GM12878 (cell line): Measurements from ENCODE around the gene ERCC3. TPM values are rescaled to one million over a fixed set of nuclear protein-coding genes. Genes with fewer than 3 reads are reported as not detected.
A peak's percentile ranks its signal among the peaks of the same experiment; 100 is the strongest.

ENCODE experiments used
- BRCA1 ChIP-seq: IDR thresholded peaks from 2 replicates; pipeline ENCODE4 v1.6.1; 2011; ENCODE audit warnings: low read depth, low read length, improper control_type of control experiment
- HCFC1 ChIP-seq: fragments of 150-350 bp; IDR thresholded peaks from 2 replicates; pipeline ENCODE4 v1.6.1; 2014; ENCODE audit warnings: low read length
- HDGF ChIP-seq: fragments of 450-650 bp; IDR thresholded peaks from 2 replicates; pipeline ENCODE4 v1.6.1; 2016; ENCODE audit warnings: antibody characterized with exemption
- IKZF2 ChIP-seq, 2 experiments: fragments of 450-650 bp; IDR thresholded peaks; 2 replicates each; pipeline ENCODE4 v1.6.1; 2017; ENCODE audit warnings: mild to moderate bottlenecking in 2 of 2, moderate library complexity in 2 of 2
- KAT2A ChIP-seq: conservative IDR thresholded peaks from 2 replicates; pipeline ENCODE4 v1.6.1; 2011; ENCODE audit warnings: low read depth, low read length; ENCODE audit not compliant: control insufficient read depth
- KDM1A ChIP-seq: fragments of 200-600 bp; sonication (generic); IDR thresholded peaks from 2 replicates; pipeline ENCODE4 v1.6.1; 2016; ENCODE audit warnings: borderline replicate concordance
- MTA3 ChIP-seq: IDR thresholded peaks from 2 replicates; pipeline ENCODE4 v1.6.1; 2012; ENCODE audit warnings: low read length, inconsistent platforms, borderline replicate concordance
- NR2C1 ChIP-seq: fragments of 450-650 bp; IDR thresholded peaks from 2 replicates; pipeline ENCODE4 v1.6.1; 2017; ENCODE audit warnings: antibody characterized with exemption, mild to moderate bottlenecking, moderate library complexity
- RB1 ChIP-seq: fragments of 450-650 bp; formaldehyde crosslinking; IDR thresholded peaks from 2 replicates; pipeline ENCODE4 v1.6.1; 2017; ENCODE audit warnings: mild to moderate bottlenecking, borderline replicate concordance
- RUNX3 ChIP-seq: IDR thresholded peaks from 2 replicates; pipeline ENCODE4 v1.6.1; 2012; ENCODE audit warnings: low read length, inconsistent platforms
- STAT1 ChIP-seq: fragments of 450-650 bp; conservative IDR thresholded peaks from 2 replicates; pipeline ENCODE4 v1.6.1; 2014; ENCODE audit warnings: antibody characterized with exemption, mild to moderate bottlenecking
- TCF12 ChIP-seq: IDR thresholded peaks from 2 replicates; pipeline ENCODE4 v1.6.1; 2011; ENCODE audit warnings: low read depth, mild to moderate bottlenecking, low read length
- TCF3 ChIP-seq: IDR thresholded peaks from 2 replicates; pipeline ENCODE4 v1.6.1; 2012; ENCODE audit warnings: low read depth, mild to moderate bottlenecking, low read length, borderline replicate concordance; ENCODE audit not compliant: insufficient read depth
- ZNF622 ChIP-seq: fragments of 450-650 bp; IDR thresholded peaks from 2 replicates; pipeline ENCODE4 v1.6.1; 2017; ENCODE audit warnings: mild to moderate bottlenecking, inconsistent platforms
- ZSCAN29 ChIP-seq: fragments of 450-650 bp; IDR thresholded peaks from 2 replicates; pipeline ENCODE4 v1.6.1; 2017; ENCODE audit warnings: mild to moderate bottlenecking, moderate library complexity
- ZZZ3 ChIP-seq: IDR thresholded peaks from 2 replicates; pipeline ENCODE4 v1.6.1; 2011; ENCODE audit warnings: low read depth; ENCODE audit not compliant: control insufficient read depth, insufficient read length
- polyA plus RNA-seq, 11 experiments: library from polyadenylated mRNA; depleted of rRNA in 4 of 11; unstranded in 6 of 11; stranded (reverse) in 5 of 11; fragments of >200 nt; fragmentation: Nextera tagmentation in 4 of 11; fragmentation: Illumina TruSeq in 1 of 11; extraction: Ambion mirVana in 4 of 11; extraction: Trizol in 1 of 11; gene quantifications; 1 replicate in 1 of 11; 2 replicates in 10 of 11; pipeline versions ENCODE4 v1.2.1 to v1.2.3, GENCODE V29; 2011 to 2016; ENCODE audit warnings: inconsistent platforms in 2 of 11, missing spikeins in 2 of 11, low read depth in 1 of 11
- total RNA-seq, 4 experiments: library from RNA; depleted of rRNA in 3 of 4; stranded (reverse); fragments of >200 nt in 3 of 4; fragmentation: Illumina TruSeq in 1 of 4; extraction: Trizol in 1 of 4; gene quantifications; 2 replicates each; pipeline versions ENCODE4 v1.2.1 to v1.2.3, GENCODE V29; 2013 to 2021
- TF ChIP-seq, protein P1 (sequence below): fragments of 450-650 bp; IDR thresholded peaks from 2 replicates; pipeline ENCODE4 v1.6.1; 2016; ENCODE audit warnings: mild to moderate bottlenecking
- TF ChIP-seq, protein P2 (sequence below): fragments of 450-650 bp; formaldehyde crosslinking; IDR thresholded peaks from 2 replicates; pipeline ENCODE4 v1.4.0; 2022; ENCODE audit warnings: mild to moderate bottlenecking, moderate library complexity
- TF ChIP-seq, protein P3 (sequence below): IDR thresholded peaks from 2 replicates; pipeline ENCODE4 v1.6.1; 2012; ENCODE audit warnings: low read length, inconsistent platforms
- TF ChIP-seq, protein P4 (sequence below): IDR thresholded peaks from 2 replicates; pipeline ENCODE4 v1.6.1; 2012; ENCODE audit warnings: low read depth, low read length, improper control_type of control experiment
- TF ChIP-seq, protein P5 (sequence below): fragments of 450-650 bp; IDR thresholded peaks from 2 replicates; pipeline ENCODE4 v1.6.1; 2018; ENCODE audit warnings: borderline replicate concordance, mild to moderate bottlenecking; ENCODE audit not compliant: partially characterized antibody

Gene ERCC3
- total and polyA plus RNA-seq, 10 of the 15 experiments (the other 5 are each of a cell fraction or from before 2014, with no cell fraction given) = 17.1 to 64.8 (median 42.8) TPM

DNA sequence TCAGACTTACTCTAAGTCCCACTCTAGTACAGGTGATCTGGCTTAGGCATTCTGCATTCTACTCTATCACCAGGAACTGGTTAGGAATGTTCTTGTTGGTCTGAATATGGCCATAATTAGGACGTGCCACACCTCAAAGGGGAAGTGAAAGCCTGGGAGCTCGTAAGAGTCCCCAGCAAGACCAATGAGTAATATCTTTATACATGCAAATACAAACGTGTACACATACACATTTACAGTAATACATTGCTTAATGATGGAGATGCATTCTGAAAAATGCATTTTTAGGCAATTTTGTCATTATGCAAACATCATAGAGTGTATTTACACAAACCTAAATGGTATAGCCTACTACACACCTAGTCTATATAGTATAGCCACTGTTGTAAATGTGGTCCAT, 19.5 kb upstream of the ERCC3 start (continued):
- TF ChIP-seq, protein P1, sequence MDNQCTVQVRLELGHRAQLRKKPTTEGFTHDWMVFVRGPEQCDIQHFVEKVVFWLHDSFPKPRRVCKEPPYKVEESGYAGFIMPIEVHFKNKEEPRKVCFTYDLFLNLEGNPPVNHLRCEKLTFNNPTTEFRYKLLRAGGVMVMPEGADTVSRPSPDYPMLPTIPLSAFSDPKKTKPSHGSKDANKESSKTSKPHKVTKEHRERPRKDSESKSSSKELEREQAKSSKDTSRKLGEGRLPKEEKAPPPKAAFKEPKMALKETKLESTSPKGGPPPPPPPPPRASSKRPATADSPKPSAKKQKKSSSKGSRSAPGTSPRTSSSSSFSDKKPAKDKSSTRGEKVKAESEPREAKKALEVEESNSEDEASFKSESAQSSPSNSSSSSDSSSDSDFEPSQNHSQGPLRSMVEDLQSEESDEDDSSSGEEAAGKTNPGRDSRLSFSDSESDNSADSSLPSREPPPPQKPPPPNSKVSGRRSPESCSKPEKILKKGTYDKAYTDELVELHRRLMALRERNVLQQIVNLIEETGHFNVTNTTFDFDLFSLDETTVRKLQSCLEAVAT = 0 out of 2 replicates have a peak, but pooled peaks have one; percentile 17
- TF ChIP-seq, protein P2, sequence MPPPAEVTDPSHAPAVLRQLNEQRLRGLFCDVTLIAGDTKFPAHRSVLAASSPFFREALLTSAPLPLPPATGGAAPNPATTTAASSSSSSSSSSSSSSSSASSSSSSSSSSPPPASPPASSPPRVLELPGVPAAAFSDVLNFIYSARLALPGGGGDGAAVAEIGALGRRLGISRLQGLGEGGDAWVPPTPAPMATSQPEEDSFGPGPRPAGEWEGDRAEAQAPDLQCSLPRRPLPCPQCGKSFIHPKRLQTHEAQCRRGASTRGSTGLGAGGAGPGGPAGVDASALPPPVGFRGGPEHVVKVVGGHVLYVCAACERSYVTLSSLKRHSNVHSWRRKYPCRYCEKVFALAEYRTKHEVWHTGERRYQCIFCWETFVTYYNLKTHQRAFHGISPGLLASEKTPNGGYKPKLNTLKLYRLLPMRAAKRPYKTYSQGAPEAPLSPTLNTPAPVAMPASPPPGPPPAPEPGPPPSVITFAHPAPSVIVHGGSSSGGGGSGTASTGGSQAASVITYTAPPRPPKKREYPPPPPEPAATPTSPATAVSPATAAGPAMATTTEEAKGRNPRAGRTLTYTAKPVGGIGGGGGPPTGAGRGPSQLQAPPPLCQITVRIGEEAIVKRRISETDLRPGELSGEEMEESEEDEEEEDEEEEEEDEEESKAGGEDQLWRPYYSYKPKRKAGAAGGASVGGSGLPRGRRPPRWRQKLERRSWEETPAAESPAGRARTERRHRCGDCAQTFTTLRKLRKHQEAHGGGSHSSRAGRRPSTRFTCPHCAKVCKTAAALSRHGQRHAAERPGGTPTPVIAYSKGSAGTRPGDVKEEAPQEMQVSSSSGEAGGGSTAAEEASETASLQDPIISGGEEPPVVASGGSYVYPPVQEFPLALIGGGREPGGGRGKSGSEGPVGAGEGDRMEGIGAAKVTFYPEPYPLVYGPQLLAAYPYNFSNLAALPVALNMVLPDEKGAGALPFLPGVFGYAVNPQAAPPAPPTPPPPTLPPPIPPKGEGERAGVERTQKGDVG (CRISPR knock-in tag) = no peak
- TF ChIP-seq KDM1A (no peak), STAT1 (no peak), HDGF (no peak), RUNX3 (peak; percentile 80), NR2C1 (no peak), ZZZ3 (no peak), IKZF2 (IDR thresholded peaks at IDR 0.05) (peak; percentile 91 to 92), KAT2A (no peak), RB1 (no peak), ZSCAN29 (no peak), BRCA1 (no peak), ZNF622 (no peak), MTA3 (no peak), TCF3 (no peak), HCFC1 (no peak), TCF12 (no peak)
- TF ChIP-seq, protein P3, sequence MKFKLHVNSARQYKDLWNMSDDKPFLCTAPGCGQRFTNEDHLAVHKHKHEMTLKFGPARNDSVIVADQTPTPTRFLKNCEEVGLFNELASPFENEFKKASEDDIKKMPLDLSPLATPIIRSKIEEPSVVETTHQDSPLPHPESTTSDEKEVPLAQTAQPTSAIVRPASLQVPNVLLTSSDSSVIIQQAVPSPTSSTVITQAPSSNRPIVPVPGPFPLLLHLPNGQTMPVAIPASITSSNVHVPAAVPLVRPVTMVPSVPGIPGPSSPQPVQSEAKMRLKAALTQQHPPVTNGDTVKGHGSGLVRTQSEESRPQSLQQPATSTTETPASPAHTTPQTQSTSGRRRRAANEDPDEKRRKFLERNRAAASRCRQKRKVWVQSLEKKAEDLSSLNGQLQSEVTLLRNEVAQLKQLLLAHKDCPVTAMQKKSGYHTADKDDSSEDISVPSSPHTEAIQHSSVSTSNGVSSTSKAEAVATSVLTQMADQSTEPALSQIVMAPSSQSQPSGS = peak; percentile 48; the same call in 1 of the 2 replicates
- TF ChIP-seq, protein P4, sequence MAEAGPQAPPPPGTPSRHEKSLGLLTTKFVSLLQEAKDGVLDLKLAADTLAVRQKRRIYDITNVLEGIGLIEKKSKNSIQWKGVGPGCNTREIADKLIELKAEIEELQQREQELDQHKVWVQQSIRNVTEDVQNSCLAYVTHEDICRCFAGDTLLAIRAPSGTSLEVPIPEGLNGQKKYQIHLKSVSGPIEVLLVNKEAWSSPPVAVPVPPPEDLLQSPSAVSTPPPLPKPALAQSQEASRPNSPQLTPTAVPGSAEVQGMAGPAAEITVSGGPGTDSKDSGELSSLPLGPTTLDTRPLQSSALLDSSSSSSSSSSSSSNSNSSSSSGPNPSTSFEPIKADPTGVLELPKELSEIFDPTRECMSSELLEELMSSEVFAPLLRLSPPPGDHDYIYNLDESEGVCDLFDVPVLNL = no peak
- TF ChIP-seq, protein P5, sequence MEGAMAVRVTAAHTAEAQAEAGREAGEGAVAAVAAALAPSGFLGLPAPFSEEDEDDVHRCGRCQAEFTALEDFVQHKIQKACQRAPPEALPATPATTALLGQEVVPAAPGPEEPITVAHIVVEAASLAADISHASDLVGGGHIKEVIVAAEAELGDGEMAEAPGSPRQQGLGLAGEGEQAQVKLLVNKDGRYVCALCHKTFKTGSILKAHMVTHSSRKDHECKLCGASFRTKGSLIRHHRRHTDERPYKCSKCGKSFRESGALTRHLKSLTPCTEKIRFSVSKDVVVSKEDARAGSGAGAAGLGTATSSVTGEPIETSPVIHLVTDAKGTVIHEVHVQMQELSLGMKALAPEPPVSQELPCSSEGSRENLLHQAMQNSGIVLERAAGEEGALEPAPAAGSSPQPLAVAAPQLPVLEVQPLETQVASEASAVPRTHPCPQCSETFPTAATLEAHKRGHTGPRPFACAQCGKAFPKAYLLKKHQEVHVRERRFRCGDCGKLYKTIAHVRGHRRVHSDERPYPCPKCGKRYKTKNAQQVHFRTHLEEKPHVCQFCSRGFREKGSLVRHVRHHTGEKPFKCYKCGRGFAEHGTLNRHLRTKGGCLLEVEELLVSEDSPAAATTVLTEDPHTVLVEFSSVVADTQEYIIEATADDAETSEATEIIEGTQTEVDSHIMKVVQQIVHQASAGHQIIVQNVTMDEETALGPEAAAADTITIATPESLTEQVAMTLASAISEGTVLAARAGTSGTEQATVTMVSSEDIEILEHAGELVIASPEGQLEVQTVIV = no peak
